AG10803 (cell line): Measurements from ENCODE around the gene TUBGCP5.
"Not testable (repeated sequence)": the region's sequence is repeated elsewhere in the genome, so short reads cannot be mapped to it uniquely, and the experiment has no call there.

Source experiments
- DNase-seq: peaks from one replicate; pipeline ENCODE4 v3.0.0; 2010; ENCODE audit warnings: low read depth
- H3K4me3 ChIP-seq: 2 replicates; pipeline ENCODE4 v1.5.1; 2011; ENCODE audit warnings: mild to moderate bottlenecking, low read length, control low read depth
- TF ChIP-seq, protein P1 (sequence below): conservative IDR thresholded peaks from 2 replicates; pipeline ENCODE4 v1.5.1; 2011; ENCODE audit warnings: mild to moderate bottlenecking, low read length, control low read depth, inconsistent platforms

TUBGCP5 gene

DNA sequence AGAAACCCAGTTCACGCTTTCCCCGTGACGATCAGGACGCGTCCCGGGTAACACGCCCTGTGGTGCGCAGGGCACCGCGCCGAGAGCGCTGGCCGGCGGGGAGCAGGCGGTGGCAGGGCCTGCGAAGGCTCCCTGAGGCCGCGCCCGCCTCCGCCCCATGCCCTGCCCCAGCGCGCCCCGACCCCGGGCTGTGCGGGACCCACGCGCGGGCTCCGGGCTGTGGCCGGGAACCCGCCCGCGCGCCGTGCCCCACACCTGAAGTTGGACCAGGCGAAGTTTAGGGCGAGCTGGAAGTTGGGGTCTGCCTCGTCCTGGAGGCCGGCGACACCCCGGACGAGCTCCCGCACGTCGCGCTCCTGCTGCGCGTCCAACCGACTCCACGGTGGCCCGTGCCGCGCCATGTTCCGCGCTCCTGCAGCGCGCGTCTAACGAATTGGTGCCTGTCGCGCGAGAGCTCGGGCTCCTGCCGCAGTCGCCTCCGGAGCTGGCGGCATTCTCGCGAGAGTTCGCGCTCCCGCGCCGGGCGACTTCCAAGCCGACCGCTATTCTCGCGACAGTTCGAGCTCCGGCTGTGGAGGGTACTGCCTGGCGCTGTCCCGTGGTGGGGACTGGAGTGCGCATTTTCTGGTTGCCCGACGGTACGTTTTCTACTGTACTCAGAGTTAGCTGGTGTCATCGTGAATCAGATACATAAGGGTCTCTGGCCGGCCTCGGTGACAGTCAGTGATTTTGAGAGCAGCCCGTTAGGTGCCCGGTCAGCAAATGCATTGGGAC is at the start of gene TUBGCP5:
Gene TUBGCP5, minus strand, starts transcription at position 427 of the 774 bp plus-strand sequence. Its CDS starts 26 bp downstream, at position 401.
- peak within 1 kb of the TSS; percentile 81 for H3K4me3 ChIP-seq
- TF ChIP-seq, protein P1, sequence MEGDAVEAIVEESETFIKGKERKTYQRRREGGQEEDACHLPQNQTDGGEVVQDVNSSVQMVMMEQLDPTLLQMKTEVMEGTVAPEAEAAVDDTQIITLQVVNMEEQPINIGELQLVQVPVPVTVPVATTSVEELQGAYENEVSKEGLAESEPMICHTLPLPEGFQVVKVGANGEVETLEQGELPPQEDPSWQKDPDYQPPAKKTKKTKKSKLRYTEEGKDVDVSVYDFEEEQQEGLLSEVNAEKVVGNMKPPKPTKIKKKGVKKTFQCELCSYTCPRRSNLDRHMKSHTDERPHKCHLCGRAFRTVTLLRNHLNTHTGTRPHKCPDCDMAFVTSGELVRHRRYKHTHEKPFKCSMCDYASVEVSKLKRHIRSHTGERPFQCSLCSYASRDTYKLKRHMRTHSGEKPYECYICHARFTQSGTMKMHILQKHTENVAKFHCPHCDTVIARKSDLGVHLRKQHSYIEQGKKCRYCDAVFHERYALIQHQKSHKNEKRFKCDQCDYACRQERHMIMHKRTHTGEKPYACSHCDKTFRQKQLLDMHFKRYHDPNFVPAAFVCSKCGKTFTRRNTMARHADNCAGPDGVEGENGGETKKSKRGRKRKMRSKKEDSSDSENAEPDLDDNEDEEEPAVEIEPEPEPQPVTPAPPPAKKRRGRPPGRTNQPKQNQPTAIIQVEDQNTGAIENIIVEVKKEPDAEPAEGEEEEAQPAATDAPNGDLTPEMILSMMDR = peak; percentile 41
- DNase-seq = peak; percentile 98

GRCh38 chr15:23083115-23083514 is 43.7 kb upstream of the TUBGCP5 start:
- no peak for DNase-seq
- no peak overlapping the region for H3K4me3 ChIP-seq
- TF ChIP-seq, protein P1 = no peak

DNA sequence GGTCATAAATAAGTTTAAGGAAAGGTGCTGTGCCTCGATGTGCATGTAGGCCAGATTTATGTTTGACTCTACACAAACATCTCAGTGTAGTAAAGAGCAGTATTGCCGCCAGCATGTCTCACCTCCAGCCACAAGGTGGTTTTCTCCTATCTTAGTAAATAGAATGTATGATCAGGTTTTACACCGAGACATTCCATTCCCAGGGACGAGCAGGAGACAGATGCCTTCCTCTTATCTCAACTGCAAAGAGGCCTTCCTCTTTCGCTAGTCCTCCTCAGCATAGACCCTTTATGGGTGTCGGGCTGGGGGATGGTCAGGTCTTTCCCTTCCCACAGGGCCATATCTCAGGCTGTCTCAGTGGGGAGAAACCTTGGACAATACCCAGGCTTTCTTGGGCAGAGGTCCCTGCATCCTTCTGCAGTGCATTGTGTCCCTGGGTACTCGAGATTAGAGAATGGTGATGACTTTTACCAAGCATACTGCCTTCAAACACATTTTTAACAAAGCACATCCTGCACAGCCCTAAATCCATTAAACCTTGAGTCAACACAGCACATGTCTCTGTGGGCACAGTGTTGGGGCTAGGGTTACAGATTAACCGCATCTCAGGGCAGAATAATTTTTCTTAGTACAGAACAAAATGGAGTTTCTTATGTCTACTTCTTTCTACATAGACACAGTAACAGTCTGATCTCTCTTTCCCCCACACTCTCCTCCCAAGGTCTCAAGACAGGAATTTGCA is 42.8 kb upstream of the TUBGCP5 start:
- DNase-seq = not testable (repeated sequence)

DNA sequence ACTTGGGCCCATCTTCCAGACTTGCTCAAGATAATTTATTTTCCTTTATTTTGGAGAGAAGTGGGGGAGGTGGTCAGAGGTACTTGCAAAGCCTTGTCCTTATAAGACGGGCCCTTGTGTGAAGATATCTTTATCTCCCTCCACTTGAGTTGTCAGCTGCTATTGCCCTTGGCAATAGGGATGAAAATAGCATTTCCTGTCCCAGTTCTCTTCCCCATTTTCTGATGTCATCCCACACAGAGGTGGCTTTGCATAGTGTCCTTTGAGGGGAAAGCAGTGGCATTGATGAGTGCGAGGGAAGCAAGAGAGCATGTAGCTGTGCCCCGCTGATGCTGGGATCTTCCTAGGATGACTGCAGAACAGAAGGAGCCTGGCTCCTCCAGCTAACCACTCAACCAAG is 41.9 kb upstream of the TUBGCP5 start:
- DNase-seq = no peak
- TF ChIP-seq, protein P1 = no peak
- no peak overlapping the region for H3K4me3 ChIP-seq

More for the DNA sequence above, 42.8 kb upstream of the TUBGCP5 start:
- not testable (repeated sequence) for H3K4me3 ChIP-seq

DNA sequence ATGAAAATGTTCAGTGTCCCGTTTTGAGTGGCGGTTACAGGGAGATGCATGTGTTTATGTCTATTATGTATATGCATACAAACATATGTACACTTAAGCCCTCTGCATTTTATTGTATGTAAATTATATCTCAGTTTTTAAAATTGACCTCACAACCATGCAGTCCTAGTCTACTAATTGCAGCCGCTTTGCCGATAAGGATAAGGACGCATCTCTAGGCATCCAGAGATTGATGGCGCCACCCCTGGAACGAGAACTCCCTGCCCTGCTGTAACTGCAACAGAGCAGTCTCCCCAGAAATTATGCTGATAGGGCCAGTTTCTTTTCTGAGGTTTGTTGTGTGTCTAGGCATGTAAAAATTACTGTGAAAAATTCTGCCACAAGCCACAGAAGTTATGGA is 40.4 kb upstream of the TUBGCP5 start:
- no peak overlapping the region for H3K4me3 ChIP-seq
- no peak for DNase-seq
- TF ChIP-seq, protein P1 = no peak

- H3K4me3 ChIP-seq = no peak overlapping the region
- TF ChIP-seq, protein P1 = no peak
- no peak for DNase-seq
Observed at GRCh38 chr15:23075927-23076326, 36.6 kb upstream of the TUBGCP5 start.

DNA sequence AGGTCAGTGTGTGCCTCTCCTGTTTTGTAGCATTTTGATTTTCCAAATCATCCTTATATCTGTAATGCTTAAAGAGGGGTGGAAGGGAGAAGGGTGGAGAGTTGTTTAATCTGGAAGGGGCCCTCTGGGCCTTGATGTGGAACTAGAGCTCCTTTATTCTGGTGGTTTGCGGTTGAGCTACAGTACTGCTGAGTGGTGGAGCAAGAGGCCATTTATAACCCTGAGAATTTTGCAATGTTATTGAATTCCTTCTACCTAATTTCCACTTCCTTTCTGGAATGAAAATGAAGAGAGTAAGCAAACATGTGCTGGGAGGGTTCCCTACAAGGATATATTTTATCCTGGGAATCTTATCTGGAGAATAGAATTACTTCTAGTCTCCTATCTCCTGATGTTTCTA is 35.3 kb upstream of the TUBGCP5 start:
- DNase-seq = peak; percentile 21

More for the DNA sequence above, 35.3 kb upstream of the TUBGCP5 start:
- TF ChIP-seq, protein P1 = no peak
- H3K4me3 ChIP-seq = no peak overlapping the region
